HL-60 (cell line): ENCODE measurements around the gene GPR183.

Source experiments
- DNase-seq, 2 experiments: peaks; one replicate each; pipeline ENCODE4 v3.0.0-alpha.2; 2010 to 2020; ENCODE audit warnings: low read depth in 1 of 2, low spot score in 1 of 2
- H3K27ac ChIP-seq: fragments of 250-450 bp; sonication (Bioruptor Pico); replicated peaks from 2 replicates; pipeline ENCODE4 v1.5.1; 2020; ENCODE audit warnings: mild to moderate bottlenecking, moderate library complexity
- H3K27me3 ChIP-seq: fragments of 250-450 bp; sonication (Bioruptor Pico); 2 replicates; pipeline ENCODE4 v1.5.1; 2021; ENCODE audit warnings: mild to moderate bottlenecking, moderate library complexity; ENCODE audit not compliant: insufficient read depth, poor library complexity, severe bottlenecking
- H3K4me3 ChIP-seq: replicated peaks from 2 replicates; pipeline ENCODE4 v1.5.1; 2011; ENCODE audit warnings: mild to moderate bottlenecking, control low read depth, low read length; ENCODE audit not compliant: insufficient read depth
- GABPA ChIP-seq: IDR thresholded peaks from 2 replicates; pipeline ENCODE4 v1.6.1; 2012; ENCODE audit warnings: low read depth
- POLR2AphosphoS5 ChIP-seq: IDR thresholded peaks from 2 replicates; pipeline ENCODE4 v1.6.1; 2012; ENCODE audit warnings: low read depth
- SPI1 ChIP-seq: IDR thresholded peaks from 2 replicates; pipeline ENCODE4 v1.6.1; 2012; ENCODE audit warnings: low read depth, mild to moderate bottlenecking, borderline replicate concordance
- TF ChIP-seq, protein P1 (sequence below): IDR thresholded peaks from one replicate; pipeline ENCODE4 v1.5.1; 2011; ENCODE audit warnings: low read length, control low read depth, inconsistent platforms; ENCODE audit not compliant: insufficient read depth
- TF ChIP-seq, protein P2 (sequence below): IDR thresholded peaks from 2 replicates; pipeline ENCODE4 v1.6.1; 2012; ENCODE audit warnings: low read depth; ENCODE audit not compliant: insufficient replicate concordance

Gene GPR183

DNA sequence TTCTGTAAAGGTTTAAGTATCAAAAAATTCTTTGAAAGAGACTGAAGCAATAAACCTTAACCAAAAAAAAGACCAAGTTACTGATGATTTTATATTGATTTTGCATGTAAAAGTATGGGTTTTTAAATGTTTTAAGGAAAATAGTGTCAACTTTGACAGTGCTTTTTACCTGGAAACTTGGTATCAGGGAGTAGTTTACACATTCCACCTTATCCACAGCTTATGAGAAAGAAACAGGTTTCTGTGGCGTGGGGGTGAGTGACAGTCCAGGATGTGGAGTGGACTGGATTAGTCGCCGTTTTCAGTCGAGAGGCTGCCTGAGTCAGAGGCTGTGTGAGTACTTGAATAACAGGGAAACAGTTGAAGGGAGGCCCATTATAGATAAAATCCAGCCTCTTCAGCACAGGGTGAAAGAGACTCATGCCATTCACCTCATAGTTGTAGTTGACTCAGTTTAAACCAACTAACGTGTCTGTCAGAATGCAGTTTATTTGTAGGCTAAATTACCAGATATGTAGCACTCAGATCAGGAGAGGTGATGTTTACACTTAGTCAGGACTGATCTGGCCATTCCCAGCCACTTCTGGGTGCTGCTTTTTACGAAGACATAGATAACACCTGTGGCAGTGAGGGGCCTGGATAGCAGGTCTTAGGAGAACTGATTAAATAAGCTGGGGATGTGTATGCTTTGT lies 595 bp upstream of the GPR183 start:
- no peak for TF ChIP-seq GABPA
- no peak for TF ChIP-seq POLR2AphosphoS5
- no peak for TF ChIP-seq SPI1
- TF ChIP-seq, protein P1, sequence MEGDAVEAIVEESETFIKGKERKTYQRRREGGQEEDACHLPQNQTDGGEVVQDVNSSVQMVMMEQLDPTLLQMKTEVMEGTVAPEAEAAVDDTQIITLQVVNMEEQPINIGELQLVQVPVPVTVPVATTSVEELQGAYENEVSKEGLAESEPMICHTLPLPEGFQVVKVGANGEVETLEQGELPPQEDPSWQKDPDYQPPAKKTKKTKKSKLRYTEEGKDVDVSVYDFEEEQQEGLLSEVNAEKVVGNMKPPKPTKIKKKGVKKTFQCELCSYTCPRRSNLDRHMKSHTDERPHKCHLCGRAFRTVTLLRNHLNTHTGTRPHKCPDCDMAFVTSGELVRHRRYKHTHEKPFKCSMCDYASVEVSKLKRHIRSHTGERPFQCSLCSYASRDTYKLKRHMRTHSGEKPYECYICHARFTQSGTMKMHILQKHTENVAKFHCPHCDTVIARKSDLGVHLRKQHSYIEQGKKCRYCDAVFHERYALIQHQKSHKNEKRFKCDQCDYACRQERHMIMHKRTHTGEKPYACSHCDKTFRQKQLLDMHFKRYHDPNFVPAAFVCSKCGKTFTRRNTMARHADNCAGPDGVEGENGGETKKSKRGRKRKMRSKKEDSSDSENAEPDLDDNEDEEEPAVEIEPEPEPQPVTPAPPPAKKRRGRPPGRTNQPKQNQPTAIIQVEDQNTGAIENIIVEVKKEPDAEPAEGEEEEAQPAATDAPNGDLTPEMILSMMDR: no peak
- TF ChIP-seq, protein P2, sequence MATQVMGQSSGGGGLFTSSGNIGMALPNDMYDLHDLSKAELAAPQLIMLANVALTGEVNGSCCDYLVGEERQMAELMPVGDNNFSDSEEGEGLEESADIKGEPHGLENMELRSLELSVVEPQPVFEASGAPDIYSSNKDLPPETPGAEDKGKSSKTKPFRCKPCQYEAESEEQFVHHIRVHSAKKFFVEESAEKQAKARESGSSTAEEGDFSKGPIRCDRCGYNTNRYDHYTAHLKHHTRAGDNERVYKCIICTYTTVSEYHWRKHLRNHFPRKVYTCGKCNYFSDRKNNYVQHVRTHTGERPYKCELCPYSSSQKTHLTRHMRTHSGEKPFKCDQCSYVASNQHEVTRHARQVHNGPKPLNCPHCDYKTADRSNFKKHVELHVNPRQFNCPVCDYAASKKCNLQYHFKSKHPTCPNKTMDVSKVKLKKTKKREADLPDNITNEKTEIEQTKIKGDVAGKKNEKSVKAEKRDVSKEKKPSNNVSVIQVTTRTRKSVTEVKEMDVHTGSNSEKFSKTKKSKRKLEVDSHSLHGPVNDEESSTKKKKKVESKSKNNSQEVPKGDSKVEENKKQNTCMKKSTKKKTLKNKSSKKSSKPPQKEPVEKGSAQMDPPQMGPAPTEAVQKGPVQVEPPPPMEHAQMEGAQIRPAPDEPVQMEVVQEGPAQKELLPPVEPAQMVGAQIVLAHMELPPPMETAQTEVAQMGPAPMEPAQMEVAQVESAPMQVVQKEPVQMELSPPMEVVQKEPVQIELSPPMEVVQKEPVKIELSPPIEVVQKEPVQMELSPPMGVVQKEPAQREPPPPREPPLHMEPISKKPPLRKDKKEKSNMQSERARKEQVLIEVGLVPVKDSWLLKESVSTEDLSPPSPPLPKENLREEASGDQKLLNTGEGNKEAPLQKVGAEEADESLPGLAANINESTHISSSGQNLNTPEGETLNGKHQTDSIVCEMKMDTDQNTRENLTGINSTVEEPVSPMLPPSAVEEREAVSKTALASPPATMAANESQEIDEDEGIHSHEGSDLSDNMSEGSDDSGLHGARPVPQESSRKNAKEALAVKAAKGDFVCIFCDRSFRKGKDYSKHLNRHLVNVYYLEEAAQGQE: no peak
- Histone ChIP-seq H3K27me3 (no peaks in the 10 kb centered on the region), H3K4me3 (no peak overlapping the region), H3K27ac (peak overlapping the region; percentile 93)
- DNase-seq: peak in 1 of 2 experiments; percentile 68

DNA sequence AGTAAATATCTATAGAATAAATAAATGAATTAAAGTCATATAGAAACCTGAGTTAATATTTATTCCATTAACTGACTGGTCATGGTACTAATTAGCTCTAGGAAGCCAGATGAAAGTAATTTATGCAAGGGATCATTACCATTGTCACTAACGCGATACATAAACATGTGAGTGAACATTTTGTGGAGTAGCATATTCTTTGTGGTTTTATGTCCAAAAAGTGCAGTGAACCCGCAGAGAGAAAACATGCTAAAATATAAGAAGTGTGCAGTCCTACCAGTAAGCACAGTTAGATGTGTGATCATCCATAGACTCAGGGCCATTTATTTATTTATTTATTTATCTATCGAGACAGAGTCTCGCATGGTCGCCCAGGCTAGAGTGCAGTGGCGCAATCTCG lies 1.6 kb downstream of the GPR183 start:
- H3K4me3 ChIP-seq: peak overlapping the region; percentile 77
- no peaks in the 10 kb centered on the region for H3K27me3 ChIP-seq
- H3K27ac ChIP-seq: peak overlapping the region; percentile 93
- DNase-seq: peak in 1 of 2 experiments; percentile 48
- no peak for TF ChIP-seq GABPA

DNA sequence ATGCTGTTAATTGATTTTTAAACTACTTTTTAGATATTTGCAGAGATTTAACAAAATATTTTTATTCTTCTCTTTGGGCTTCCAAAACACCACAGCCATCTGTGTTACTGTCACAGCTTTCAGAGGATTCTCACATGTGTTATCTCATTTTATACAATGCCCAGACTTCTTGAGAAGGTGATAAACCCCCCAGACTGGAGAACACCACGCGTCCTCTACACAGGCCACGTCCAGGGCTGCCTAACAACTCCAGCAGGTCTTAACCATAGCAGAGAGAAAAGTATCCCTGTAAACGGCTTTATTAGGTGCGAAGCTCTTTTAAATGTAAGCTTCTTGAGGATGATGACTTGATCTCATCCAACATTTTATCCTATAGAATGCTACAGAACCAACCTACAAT lies 2.0 kb downstream of the GPR183 start:
- TF ChIP-seq GABPA (no peak), POLR2AphosphoS5 (no peak), SPI1 (no peak)
- TF ChIP-seq, protein P2: no peak
- TF ChIP-seq, protein P1: no peak
- H3K27me3 ChIP-seq: no peaks in the 10 kb centered on the region
- peak in 1 of 2 experiments; percentile 43 for DNase-seq
- H3K27ac ChIP-seq: peak overlapping the region; percentile 93
- H3K4me3 ChIP-seq: peak overlapping the region; percentile 77

DNA sequence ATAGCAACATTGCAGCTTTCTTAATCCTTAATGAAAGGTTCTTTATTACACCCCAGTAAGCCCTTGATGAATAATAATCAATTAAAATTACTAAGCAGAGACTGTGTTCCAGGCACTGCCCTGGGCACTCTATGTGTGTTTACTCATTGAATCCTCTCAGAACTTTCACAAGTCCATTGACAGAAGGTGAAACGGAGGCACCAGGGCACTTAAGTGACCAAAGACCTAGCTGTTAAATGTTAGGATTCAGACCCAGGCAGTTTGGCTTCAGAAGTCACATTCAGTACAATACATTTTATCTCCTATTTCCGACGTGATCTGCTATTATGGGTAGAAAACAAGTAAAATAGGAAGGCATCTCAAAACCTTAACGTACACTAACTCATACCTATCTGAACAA lies 2.7 kb downstream of the GPR183 start:
- peak overlapping the region; percentile 93 for H3K27ac ChIP-seq
- no peaks in the 10 kb centered on the region for H3K27me3 ChIP-seq
- DNase-seq: peak in 1 of 2 experiments; percentile 46
- TF ChIP-seq, protein P2: no peak
- TF ChIP-seq, protein P1: no peak
- TF ChIP-seq POLR2AphosphoS5: no peak
- no peak for TF ChIP-seq SPI1
- TF ChIP-seq GABPA: no peak
- H3K4me3 ChIP-seq: peak overlapping the region; percentile 77
